Measurements from ENCODE around the gene ARHGEF2.

The ARHGEF2 gene

DNA sequence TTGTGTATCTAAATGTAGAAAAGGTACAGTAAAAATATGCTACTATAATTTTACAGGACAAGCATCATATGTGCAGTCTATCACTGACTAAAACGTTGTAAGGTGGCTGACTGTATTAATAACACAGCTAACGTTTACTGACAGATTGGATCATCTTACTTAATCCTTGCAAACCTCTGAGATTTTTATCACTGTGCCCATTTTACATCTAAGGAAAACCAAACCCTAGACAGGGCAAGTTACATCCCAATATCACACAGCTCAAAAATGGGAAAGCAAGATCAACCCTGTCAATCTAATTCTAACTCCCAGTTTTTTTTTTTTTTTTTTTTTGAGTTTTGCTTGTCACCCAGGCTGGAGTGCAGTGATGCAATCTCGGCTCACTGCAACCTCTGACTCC is 59.7 kb downstream of the ARHGEF2 start:
- H3K27me3 ChIP-seq (ENCODE audit: low read length) = no peaks in the 10 kb centered on the region
- H2AFZ ChIP-seq (ENCODE audit: low read depth, low read length, severe bottlenecking) = no peak overlapping the region
- H3K4me2 ChIP-seq (ENCODE audit: low read depth, low read length, poor library complexity, severe bottlenecking) = no peak overlapping the region
- no peak overlapping the region for H3K27ac ChIP-seq (ENCODE audit: low read depth, low read length)
- H3K36me3 ChIP-seq (ENCODE audit: low read length) = peaks cover 69% of the 10 kb centered on the region
- H3K9me3 ChIP-seq (ENCODE audit: insufficient read depth, low read length) = no peaks in the 10 kb centered on the region
- no peaks in the 10 kb centered on the region for H3K9me2 ChIP-seq (replicated peaks; ENCODE audit: insufficient read depth, low read length)
- no peaks in the 10 kb centered on the region for H3K79me2 ChIP-seq (ENCODE audit: insufficient read depth, low read length)
- H3K4me3 ChIP-seq (ENCODE audit: insufficient read depth, low read length, poor library complexity, severe bottlenecking) = no peak overlapping the region
- H4K20me1 ChIP-seq (ENCODE audit: low read depth, low read length) = no peaks in the 10 kb centered on the region
- TF ChIP-seq, protein P1, sequence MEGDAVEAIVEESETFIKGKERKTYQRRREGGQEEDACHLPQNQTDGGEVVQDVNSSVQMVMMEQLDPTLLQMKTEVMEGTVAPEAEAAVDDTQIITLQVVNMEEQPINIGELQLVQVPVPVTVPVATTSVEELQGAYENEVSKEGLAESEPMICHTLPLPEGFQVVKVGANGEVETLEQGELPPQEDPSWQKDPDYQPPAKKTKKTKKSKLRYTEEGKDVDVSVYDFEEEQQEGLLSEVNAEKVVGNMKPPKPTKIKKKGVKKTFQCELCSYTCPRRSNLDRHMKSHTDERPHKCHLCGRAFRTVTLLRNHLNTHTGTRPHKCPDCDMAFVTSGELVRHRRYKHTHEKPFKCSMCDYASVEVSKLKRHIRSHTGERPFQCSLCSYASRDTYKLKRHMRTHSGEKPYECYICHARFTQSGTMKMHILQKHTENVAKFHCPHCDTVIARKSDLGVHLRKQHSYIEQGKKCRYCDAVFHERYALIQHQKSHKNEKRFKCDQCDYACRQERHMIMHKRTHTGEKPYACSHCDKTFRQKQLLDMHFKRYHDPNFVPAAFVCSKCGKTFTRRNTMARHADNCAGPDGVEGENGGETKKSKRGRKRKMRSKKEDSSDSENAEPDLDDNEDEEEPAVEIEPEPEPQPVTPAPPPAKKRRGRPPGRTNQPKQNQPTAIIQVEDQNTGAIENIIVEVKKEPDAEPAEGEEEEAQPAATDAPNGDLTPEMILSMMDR (IDR thresholded peaks at IDR 0.05; ENCODE audit: insufficient read depth, low read length, poor library complexity, severe bottlenecking) = no peak
- no peak overlapping the region for H3K9ac ChIP-seq (ENCODE audit: low read length)
- H3F3A ChIP-seq (ENCODE audit: insufficient read depth) = peaks cover 39% of the 10 kb centered on the region

DNA sequence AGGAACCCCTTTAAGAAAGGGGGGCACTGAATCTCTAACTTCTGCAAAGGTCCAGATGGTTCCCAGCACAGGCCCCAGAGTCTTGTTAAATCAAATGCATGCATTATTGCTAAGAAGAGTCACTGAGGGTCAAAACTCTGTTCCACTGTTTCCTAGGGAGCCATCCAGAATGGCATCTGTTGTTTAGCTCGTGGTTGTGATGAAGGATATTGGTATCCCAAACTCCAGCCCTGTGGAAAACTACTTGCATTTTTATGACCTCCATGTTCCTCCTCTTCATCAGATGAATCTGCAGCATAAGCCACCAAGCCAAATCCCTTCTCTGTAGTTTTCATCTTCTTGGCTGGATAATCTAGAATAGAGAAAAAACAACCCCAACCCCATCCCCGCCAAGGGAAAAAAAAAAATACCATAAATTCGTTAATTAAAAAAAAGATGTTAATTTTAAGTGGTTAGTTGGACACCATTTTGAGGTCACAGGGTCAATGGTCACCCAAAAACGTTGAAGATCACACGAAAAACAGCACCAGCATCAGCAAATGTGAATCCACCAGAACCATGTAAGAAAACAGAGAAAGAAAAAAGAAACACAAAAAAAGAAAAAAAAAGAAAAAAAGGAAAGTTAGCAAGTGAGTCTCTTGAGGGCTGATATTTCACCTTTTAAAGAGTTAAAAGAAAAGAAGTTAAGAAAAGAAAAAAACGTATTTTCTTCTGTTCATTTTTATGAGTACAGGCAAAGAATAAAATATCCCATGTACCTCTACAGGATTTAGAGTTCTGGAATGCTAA is 64.2 kb downstream of the ARHGEF2 start:
- Histone ChIP-seq H2AFZ (ENCODE audit: low read depth, low read length, severe bottlenecking) (no peak overlapping the region), H4K20me1 (ENCODE audit: low read depth, low read length) (no peaks in the 10 kb centered on the region), H3K36me3 (ENCODE audit: low read length) (peaks cover 50% of the 10 kb centered on the region), H3K4me3 (ENCODE audit: insufficient read depth, low read length, poor library complexity, severe bottlenecking) (no peak overlapping the region), H3K9ac (ENCODE audit: low read length) (no peak overlapping the region), H3K79me2 (ENCODE audit: insufficient read depth, low read length) (peaks cover 10% of the 10 kb centered on the region; the same call in 1 of the 2 replicates), H3F3A (ENCODE audit: insufficient read depth) (peaks cover 62% of the 10 kb centered on the region), H3K27ac (ENCODE audit: low read depth, low read length) (no peak overlapping the region), H3K27me3 (ENCODE audit: low read length) (no peaks in the 10 kb centered on the region), H3K4me2 (ENCODE audit: low read depth, low read length, poor library complexity, severe bottlenecking) (no peak overlapping the region), H3K9me3 (ENCODE audit: insufficient read depth, low read length) (no peaks in the 10 kb centered on the region), H3K9me2 (replicated peaks; ENCODE audit: insufficient read depth, low read length) (no peaks in the 10 kb centered on the region)
- TF ChIP-seq, protein P1 (IDR thresholded peaks at IDR 0.05; ENCODE audit: insufficient read depth, low read length, poor library complexity, severe bottlenecking) = no peak
- TF ChIP-seq EZH2phosphoT487 (conservative IDR thresholded peaks at IDR 0.05; ENCODE audit: low read length) = no peak

DNA sequence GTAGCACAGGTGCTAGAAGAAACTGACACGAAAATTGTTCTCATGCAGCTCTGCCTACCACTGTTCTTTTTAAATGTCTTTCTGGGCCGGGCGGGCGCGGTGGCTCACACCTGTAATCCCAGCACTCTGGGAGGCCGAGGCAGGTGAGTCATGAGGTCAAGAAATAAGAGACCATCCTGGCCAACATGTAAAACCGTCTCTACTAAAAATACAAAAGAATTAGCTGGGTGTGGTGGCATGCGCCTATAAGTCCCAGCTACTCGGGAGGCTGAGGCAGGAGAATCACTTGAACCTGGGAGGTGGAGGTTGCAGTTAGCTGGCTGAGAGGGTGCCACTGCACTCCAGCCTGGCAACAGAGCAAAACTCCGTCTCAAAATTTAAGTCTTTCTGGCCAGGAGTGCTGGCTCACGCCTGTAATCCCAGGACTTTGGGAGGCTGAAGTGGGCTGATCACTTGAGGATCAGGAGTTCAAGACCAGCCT is 66.3 kb downstream of the ARHGEF2 start:
- peak overlapping the region; percentile 62 for H3K27ac ChIP-seq (ENCODE audit: low read depth, low read length)
- H3K79me2 ChIP-seq (ENCODE audit: insufficient read depth, low read length) = peaks cover 10% of the 10 kb centered on the region; the same call in 1 of the 2 replicates
- peaks cover 56% of the 10 kb centered on the region for H3F3A ChIP-seq (ENCODE audit: insufficient read depth)
- H4K20me1 ChIP-seq (ENCODE audit: low read depth, low read length) = no peaks in the 10 kb centered on the region
- H3K27me3 ChIP-seq (ENCODE audit: low read length) = no peaks in the 10 kb centered on the region
- H3K4me2 ChIP-seq (ENCODE audit: low read depth, low read length, poor library complexity, severe bottlenecking) = peak overlapping the region; percentile 85
- no peak overlapping the region for H3K4me3 ChIP-seq (ENCODE audit: insufficient read depth, low read length, poor library complexity, severe bottlenecking)
- H3K9me2 ChIP-seq (replicated peaks; ENCODE audit: insufficient read depth, low read length) = no peaks in the 10 kb centered on the region
- TF ChIP-seq EZH2phosphoT487 (conservative IDR thresholded peaks at IDR 0.05; ENCODE audit: low read length) = no peak
- TF ChIP-seq, protein P1 (IDR thresholded peaks at IDR 0.05; ENCODE audit: insufficient read depth, low read length, poor library complexity, severe bottlenecking) = no peak
- H2AFZ ChIP-seq (ENCODE audit: low read depth, low read length, severe bottlenecking) = no peak overlapping the region
- peaks cover 40% of the 10 kb centered on the region for H3K36me3 ChIP-seq (ENCODE audit: low read length)
- no peak overlapping the region for H3K9ac ChIP-seq (ENCODE audit: low read length)
- H3K9me3 ChIP-seq (ENCODE audit: insufficient read depth, low read length) = no peaks in the 10 kb centered on the region

All from SU-DHL-6 (cell line).